GM12892 (cell line): ENCODE data around the gene TMEM178B.

Source experiments
- POLR2A ChIP-seq: IDR thresholded peaks from 2 replicates; pipeline ENCODE4 v1.6.1; 2011; ENCODE audit warnings: low read depth, low read length, control low read depth
- TAF1 ChIP-seq: IDR thresholded peaks from 2 replicates; pipeline ENCODE4 v1.6.1; 2011; ENCODE audit warnings: low read depth, mild to moderate bottlenecking, control low read depth, low read length, borderline replicate concordance

GRCh38 chr7:141358386-141358785, 284.5 kb downstream of the TMEM178B start:
- TF ChIP-seq POLR2A (no peak), TAF1 (no peak)
